GM12878 (cell line): Measurements from ENCODE around the gene BSCL2.

Experiments
- BACH1 ChIP-seq: fragments of 450-650 bp; IDR thresholded peaks from 2 replicates; pipeline ENCODE4 v1.6.1; 2017; ENCODE audit warnings: mild to moderate bottlenecking, borderline replicate concordance
- CEBPB ChIP-seq, 2 experiments: fragments of 150-350 bp in 1 of 2; IDR thresholded peaks; 2 replicates each; pipeline ENCODE4 v1.6.1; 2012 to 2014; ENCODE audit warnings: low read depth in 2 of 2, low read length in 2 of 2, borderline replicate concordance in 1 of 2, inconsistent platforms in 1 of 2
- CHD2 ChIP-seq: IDR thresholded peaks from 2 replicates; pipeline ENCODE4 v1.6.1; 2011; ENCODE audit warnings: low read depth, low read length, improper control_type of control experiment, borderline replicate concordance
- CHD4 ChIP-seq: fragments of 200-600 bp; sonication (generic); IDR thresholded peaks from 2 replicates; pipeline ENCODE4 v1.6.1; 2016; ENCODE audit warnings: mild to moderate bottlenecking
- DPF2 ChIP-seq: fragments of 450-650 bp; IDR thresholded peaks from 2 replicates; pipeline ENCODE4 v1.6.1; 2017; ENCODE audit warnings: mild to moderate bottlenecking
- NRF1 ChIP-seq: conservative IDR thresholded peaks from 2 replicates; pipeline ENCODE4 v1.6.1; 2011; ENCODE audit warnings: mild to moderate bottlenecking, low read depth, low read length, improper control_type of control experiment
- POLR2A ChIP-seq: IDR thresholded peaks from 2 replicates; pipeline ENCODE4 v1.6.1; 2011; ENCODE audit warnings: low read depth, mild to moderate bottlenecking, low read length
- RCOR1 ChIP-seq: conservative IDR thresholded peaks from 2 replicates; pipeline ENCODE4 v1.6.1; 2012; ENCODE audit warnings: low read depth, low read length, improper control_type of control experiment
- YY1 ChIP-seq: IDR thresholded peaks from 2 replicates; pipeline ENCODE4 v1.6.1; 2011; ENCODE audit warnings: low read depth, mild to moderate bottlenecking, low read length
- ZNF622 ChIP-seq: fragments of 450-650 bp; IDR thresholded peaks from 2 replicates; pipeline ENCODE4 v1.6.1; 2017; ENCODE audit warnings: mild to moderate bottlenecking, inconsistent platforms
- ZZZ3 ChIP-seq: IDR thresholded peaks from 2 replicates; pipeline ENCODE4 v1.6.1; 2011; ENCODE audit warnings: low read depth; ENCODE audit not compliant: control insufficient read depth, insufficient read length
- TF ChIP-seq, protein P1 (sequence below), 3 experiments: IDR thresholded peaks in 2 of 3; conservative IDR thresholded peaks in 1 of 3; 2 replicates each; pipeline ENCODE4 v1.5.1; 2011; ENCODE audit warnings: low read depth in 3 of 3, low read length in 3 of 3, mild to moderate bottlenecking in 3 of 3, control low read depth in 2 of 3, moderate library complexity in 2 of 3, inconsistent platforms in 1 of 3, mixed read lengths in 1 of 3; ENCODE audit not compliant: control insufficient read depth in 2 of 3, insufficient read depth in 1 of 3; ENCODE audit errors: extremely low read depth in 1 of 3
- TF ChIP-seq, protein P2 (sequence below): fragments of 450-650 bp; IDR thresholded peaks from 2 replicates; pipeline ENCODE4 v1.6.1; 2017; ENCODE audit warnings: mild to moderate bottlenecking, moderate library complexity

GRCh38 chr11:62689421-62690183 lies 17.6 kb downstream of the BSCL2 start, which contains the start of gene LRRN4CL:
- TF ChIP-seq YY1 (no peak), DPF2 (no peak), CHD4 (no peak), BACH1 (no peak), POLR2A (no peak), ZZZ3 (no peak), CHD2 (no peak), RCOR1 (no peak), ZNF622 (no peak), NRF1 (no peak), CEBPB (IDR thresholded peaks at IDR 0.05; ENCODE audit: borderline replicate concordance in 1 of 2, low read depth in 2 of 2, low read length in 2 of 2) (no peak)
- TF ChIP-seq, protein P1, sequence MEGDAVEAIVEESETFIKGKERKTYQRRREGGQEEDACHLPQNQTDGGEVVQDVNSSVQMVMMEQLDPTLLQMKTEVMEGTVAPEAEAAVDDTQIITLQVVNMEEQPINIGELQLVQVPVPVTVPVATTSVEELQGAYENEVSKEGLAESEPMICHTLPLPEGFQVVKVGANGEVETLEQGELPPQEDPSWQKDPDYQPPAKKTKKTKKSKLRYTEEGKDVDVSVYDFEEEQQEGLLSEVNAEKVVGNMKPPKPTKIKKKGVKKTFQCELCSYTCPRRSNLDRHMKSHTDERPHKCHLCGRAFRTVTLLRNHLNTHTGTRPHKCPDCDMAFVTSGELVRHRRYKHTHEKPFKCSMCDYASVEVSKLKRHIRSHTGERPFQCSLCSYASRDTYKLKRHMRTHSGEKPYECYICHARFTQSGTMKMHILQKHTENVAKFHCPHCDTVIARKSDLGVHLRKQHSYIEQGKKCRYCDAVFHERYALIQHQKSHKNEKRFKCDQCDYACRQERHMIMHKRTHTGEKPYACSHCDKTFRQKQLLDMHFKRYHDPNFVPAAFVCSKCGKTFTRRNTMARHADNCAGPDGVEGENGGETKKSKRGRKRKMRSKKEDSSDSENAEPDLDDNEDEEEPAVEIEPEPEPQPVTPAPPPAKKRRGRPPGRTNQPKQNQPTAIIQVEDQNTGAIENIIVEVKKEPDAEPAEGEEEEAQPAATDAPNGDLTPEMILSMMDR (IDR thresholded peaks at IDR 0.05 in 2 of 3, conservative IDR thresholded peaks at IDR 0.05 in 1 of 3; ENCODE audit: control insufficient read depth in 2 of 3, extremely low read depth in 1 of 3, insufficient read depth in 1 of 3, low read depth in 3 of 3, low read length in 3 of 3): no peak
- TF ChIP-seq, protein P2, sequence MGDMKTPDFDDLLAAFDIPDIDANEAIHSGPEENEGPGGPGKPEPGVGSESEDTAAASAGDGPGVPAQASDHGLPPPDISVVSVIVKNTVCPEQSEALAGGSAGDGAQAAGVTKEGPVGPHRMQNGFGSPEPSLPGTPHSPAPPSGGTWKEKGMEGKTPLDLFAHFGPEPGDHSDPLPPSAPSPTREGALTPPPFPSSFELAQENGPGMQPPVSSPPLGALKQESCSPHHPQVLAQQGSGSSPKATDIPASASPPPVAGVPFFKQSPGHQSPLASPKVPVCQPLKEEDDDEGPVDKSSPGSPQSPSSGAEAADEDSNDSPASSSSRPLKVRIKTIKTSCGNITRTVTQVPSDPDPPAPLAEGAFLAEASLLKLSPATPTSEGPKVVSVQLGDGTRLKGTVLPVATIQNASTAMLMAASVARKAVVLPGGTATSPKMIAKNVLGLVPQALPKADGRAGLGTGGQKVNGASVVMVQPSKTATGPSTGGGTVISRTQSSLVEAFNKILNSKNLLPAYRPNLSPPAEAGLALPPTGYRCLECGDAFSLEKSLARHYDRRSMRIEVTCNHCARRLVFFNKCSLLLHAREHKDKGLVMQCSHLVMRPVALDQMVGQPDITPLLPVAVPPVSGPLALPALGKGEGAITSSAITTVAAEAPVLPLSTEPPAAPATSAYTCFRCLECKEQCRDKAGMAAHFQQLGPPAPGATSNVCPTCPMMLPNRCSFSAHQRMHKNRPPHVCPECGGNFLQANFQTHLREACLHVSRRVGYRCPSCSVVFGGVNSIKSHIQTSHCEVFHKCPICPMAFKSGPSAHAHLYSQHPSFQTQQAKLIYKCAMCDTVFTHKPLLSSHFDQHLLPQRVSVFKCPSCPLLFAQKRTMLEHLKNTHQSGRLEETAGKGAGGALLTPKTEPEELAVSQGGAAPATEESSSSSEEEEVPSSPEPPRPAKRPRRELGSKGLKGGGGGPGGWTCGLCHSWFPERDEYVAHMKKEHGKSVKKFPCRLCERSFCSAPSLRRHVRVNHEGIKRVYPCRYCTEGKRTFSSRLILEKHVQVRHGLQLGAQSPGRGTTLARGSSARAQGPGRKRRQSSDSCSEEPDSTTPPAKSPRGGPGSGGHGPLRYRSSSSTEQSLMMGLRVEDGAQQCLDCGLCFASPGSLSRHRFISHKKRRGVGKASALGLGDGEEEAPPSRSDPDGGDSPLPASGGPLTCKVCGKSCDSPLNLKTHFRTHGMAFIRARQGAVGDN: no peak
